ENCODE data around the gene QPRT. TPM values are rescaled to one million over a fixed set of nuclear protein-coding genes. Genes with fewer than 3 reads are reported as not detected.

Gene QPRT
- total and polyA plus RNA-seq, 2 of the 13 experiments (the other 11 are each of a cell fraction or from before 2014, with no cell fraction given) = 130 to 218 TPM

DNA sequence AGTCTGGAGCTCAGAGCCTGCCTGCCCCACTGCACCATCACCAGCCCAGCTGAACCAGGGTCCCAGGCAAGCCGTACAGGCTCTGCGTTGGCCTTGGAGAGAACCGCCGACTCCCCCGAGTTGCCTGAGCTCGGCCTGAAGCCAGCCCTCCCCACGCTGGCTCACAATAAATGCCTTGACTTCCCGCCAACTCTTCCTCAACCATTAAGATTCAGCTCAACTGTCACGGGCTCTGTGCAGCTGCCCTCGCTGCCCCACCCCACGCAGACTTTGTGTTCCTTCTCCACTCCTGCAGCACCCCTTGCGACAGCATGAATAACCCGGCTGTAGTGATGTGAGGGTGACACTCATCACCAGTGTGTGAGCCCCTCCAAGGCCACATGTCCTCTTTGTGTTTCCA, 4.8 kb upstream of the QPRT start (continued):
- TF ChIP-seq, protein P1, sequence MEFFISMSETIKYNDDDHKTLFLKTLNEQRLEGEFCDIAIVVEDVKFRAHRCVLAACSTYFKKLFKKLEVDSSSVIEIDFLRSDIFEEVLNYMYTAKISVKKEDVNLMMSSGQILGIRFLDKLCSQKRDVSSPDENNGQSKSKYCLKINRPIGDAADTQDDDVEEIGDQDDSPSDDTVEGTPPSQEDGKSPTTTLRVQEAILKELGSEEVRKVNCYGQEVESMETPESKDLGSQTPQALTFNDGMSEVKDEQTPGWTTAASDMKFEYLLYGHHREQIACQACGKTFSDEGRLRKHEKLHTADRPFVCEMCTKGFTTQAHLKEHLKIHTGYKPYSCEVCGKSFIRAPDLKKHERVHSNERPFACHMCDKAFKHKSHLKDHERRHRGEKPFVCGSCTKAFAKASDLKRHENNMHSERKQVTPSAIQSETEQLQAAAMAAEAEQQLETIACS (CRISPR knock-in tag; IDR thresholded peaks at IDR 0.05) = no peak
- TF ChIP-seq EEA1 (CRISPR knock-in tag; IDR thresholded peaks at IDR 0.05; ENCODE audit: borderline replicate concordance) (no peak), KLF16 (CRISPR knock-in tag; IDR thresholded peaks at IDR 0.05) (no peak), GABPB1 (CRISPR knock-in tag; IDR thresholded peaks at IDR 0.05) (peak; percentile 20; the same call in 1 of the 2 replicates), ZNF616 (CRISPR knock-in tag; IDR thresholded peaks at IDR 0.05; ENCODE audit: low read depth) (no peak), NCOR1 (IDR thresholded peaks at IDR 0.05; ENCODE audit: borderline replicate concordance, low read length) (no peak), HOXA3 (CRISPR knock-in tag; IDR thresholded peaks at IDR 0.05) (peak; percentile 39; the same call in 1 of the 2 replicates), GATAD2A (CRISPR knock-in tag; IDR thresholded peaks at IDR 0.05) (0 out of 2 replicates have a peak, but pooled peaks have one; percentile 25), ZNF607 (CRISPR knock-in tag; IDR thresholded peaks at IDR 0.05; ENCODE audit: borderline replicate concordance) (no peak), LCORL (IDR thresholded peaks at IDR 0.05) (no peak), LCORL (CRISPR knock-in tag; IDR thresholded peaks at IDR 0.05) (0 out of 2 replicates have a peak, but pooled peaks have one; percentile 19), TGIF2 (CRISPR knock-in tag; IDR thresholded peaks at IDR 0.05) (0 out of 2 replicates have a peak, but pooled peaks have one; percentile 34)
- TF ChIP-seq, protein P2, sequence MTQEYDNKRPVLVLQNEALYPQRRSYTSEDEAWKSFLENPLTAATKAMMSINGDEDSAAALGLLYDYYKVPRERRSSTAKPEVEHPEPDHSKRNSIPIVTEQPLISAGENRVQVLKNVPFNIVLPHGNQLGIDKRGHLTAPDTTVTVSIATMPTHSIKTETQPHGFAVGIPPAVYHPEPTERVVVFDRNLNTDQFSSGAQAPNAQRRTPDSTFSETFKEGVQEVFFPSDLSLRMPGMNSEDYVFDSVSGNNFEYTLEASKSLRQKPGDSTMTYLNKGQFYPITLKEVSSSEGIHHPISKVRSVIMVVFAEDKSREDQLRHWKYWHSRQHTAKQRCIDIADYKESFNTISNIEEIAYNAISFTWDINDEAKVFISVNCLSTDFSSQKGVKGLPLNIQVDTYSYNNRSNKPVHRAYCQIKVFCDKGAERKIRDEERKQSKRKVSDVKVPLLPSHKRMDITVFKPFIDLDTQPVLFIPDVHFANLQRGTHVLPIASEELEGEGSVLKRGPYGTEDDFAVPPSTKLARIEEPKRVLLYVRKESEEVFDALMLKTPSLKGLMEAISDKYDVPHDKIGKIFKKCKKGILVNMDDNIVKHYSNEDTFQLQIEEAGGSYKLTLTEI (CRISPR knock-in tag; conservative IDR thresholded peaks at IDR 0.05) = no peak
- TF ChIP-seq, protein P3, sequence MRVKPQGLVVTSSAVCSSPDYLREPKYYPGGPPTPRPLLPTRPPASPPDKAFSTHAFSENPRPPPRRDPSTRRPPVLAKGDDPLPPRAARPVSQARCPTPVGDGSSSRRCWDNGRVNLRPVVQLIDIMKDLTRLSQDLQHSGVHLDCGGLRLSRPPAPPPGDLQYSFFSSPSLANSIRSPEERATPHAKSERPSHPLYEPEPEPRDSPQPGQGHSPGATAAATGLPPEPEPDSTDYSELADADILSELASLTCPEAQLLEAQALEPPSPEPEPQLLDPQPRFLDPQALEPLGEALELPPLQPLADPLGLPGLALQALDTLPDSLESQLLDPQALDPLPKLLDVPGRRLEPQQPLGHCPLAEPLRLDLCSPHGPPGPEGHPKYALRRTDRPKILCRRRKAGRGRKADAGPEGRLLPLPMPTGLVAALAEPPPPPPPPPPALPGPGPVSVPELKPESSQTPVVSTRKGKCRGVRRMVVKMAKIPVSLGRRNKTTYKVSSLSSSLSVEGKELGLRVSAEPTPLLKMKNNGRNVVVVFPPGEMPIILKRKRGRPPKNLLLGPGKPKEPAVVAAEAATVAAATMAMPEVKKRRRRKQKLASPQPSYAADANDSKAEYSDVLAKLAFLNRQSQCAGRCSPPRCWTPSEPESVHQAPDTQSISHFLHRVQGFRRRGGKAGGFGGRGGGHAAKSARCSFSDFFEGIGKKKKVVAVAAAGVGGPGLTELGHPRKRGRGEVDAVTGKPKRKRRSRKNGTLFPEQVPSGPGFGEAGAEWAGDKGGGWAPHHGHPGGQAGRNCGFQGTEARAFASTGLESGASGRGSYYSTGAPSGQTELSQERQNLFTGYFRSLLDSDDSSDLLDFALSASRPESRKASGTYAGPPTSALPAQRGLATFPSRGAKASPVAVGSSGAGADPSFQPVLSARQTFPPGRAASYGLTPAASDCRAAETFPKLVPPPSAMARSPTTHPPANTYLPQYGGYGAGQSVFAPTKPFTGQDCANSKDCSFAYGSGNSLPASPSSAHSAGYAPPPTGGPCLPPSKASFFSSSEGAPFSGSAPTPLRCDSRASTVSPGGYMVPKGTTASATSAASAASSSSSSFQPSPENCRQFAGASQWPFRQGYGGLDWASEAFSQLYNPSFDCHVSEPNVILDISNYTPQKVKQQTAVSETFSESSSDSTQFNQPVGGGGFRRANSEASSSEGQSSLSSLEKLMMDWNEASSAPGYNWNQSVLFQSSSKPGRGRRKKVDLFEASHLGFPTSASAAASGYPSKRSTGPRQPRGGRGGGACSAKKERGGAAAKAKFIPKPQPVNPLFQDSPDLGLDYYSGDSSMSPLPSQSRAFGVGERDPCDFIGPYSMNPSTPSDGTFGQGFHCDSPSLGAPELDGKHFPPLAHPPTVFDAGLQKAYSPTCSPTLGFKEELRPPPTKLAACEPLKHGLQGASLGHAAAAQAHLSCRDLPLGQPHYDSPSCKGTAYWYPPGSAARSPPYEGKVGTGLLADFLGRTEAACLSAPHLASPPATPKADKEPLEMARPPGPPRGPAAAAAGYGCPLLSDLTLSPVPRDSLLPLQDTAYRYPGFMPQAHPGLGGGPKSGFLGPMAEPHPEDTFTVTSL (CRISPR knock-in tag; IDR thresholded peaks at IDR 0.05; ENCODE audit: borderline replicate concordance) = no peak
- TF ChIP-seq, protein P4, sequence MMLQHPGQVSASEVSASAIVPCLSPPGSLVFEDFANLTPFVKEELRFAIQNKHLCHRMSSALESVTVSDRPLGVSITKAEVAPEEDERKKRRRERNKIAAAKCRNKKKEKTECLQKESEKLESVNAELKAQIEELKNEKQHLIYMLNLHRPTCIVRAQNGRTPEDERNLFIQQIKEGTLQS (CRISPR knock-in tag; IDR thresholded peaks at IDR 0.05) = no peak
- TF ChIP-seq, protein P5, sequence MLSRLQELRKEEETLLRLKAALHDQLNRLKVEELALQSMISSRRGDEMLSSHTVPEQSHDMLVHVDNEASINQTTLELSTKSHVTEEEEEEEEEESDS (CRISPR knock-in tag; IDR thresholded peaks at IDR 0.05; ENCODE audit: borderline replicate concordance) = no peak
- TF ChIP-seq, protein P6, sequence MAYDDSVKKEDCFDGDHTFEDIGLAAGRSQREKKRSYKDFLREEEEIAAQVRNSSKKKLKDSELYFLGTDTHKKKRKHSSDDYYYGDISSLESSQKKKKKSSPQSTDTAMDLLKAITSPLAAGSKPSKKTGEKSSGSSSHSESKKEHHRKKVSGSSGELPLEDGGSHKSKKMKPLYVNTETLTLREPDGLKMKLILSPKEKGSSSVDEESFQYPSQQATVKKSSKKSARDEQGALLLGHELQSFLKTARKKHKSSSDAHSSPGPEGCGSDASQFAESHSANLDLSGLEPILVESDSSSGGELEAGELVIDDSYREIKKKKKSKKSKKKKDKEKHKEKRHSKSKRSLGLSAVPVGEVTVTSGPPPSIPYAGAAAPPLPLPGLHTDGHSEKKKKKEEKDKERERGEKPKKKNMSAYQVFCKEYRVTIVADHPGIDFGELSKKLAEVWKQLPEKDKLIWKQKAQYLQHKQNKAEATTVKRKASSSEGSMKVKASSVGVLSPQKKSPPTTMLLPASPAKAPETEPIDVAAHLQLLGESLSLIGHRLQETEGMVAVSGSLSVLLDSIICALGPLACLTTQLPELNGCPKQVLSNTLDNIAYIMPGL (CRISPR knock-in tag; IDR thresholded peaks at IDR 0.05; ENCODE audit: borderline replicate concordance in 1 of 2, low read depth in 1 of 2) = 0 out of 4 replicates have a peak, but pooled peaks of 1 of the 2 experiments have one; percentile 35
